ENCODE results near the gene MYBPC3.
"Not testable (repeated sequence)": the region's sequence is repeated elsewhere in the genome, so short reads cannot be mapped to it uniquely, and the experiment has no call there.

The MYBPC3 gene

DNA sequence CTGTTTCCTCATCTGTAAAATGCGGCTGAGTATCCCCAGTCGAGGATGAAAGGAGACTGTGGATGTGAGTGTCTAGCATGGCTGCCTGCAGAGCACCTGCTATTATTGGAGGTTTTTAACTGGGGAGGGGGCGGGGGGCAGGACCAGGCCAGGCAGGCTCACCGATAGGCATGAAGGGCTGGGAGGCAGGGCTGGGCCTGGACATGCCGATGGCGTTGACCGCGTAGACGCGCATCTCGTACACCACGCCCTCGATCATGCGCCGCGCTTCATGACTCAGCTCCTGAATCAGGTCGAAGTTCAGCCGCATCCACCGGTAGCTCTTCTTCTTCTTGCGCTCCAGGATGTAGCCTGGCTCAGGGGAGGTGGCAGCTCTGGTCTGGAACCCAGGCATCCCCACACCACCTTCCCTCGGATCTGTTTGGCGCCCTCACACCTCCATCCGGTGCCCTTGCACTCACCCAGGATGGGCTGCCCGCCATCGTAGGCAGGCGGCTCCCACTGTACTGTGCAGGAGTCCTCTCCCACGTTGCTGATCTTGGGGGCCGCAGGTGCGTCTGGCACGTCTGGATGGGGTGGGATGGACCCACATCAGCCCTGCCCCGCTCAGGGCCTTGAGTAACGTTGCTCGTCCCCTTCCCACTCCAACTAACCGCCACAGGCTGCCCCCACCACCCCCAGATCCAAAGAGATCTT is 15.1 kb downstream of the MYBPC3 start:
- DNase-seq (ENCODE audit: low spot score), result no peak

DNA sequence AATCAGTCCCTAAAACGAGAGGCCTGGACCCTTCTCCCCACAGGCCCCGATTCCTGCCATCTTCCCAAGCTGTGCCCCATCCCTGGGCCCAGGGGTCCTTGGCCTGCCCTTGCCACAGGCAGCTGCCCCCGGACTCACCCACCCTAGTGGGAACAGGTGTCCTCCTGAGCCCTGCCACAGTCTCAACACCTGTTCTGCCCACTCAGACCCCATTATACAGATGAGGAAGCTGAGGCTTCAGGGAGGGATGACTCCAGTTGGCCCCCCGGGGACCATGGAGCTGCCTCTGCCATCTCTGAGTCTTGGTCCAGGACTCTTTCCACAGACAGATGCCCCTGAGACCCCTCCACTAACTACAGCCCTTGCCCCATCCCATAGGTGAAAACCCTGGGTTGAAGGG is 15.9 kb downstream of the MYBPC3 start:
- DNase-seq (ENCODE audit: low spot score), result no peak

DNA sequence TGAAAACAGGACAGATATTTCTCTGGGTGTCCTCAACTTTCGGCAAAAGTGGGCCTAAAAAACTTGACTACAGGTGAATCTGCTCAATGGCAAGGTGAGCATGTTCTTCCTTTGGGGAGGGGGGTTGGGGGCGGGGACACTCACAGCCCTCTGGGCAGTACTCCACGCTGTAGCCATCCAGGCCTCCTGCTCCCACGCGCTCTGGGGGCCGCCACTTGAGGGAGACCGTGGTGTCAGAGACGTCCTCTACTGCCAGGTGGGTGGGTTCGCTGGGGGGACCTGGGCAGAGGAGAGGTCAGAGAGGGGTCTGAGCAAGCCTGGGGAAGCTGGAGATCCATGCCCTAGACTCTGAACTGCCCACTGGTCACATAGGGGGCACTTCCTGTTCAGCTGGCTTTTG is 16.8 kb downstream of the MYBPC3 start:
- DNase-seq (ENCODE audit: low spot score), result no peak

DNA sequence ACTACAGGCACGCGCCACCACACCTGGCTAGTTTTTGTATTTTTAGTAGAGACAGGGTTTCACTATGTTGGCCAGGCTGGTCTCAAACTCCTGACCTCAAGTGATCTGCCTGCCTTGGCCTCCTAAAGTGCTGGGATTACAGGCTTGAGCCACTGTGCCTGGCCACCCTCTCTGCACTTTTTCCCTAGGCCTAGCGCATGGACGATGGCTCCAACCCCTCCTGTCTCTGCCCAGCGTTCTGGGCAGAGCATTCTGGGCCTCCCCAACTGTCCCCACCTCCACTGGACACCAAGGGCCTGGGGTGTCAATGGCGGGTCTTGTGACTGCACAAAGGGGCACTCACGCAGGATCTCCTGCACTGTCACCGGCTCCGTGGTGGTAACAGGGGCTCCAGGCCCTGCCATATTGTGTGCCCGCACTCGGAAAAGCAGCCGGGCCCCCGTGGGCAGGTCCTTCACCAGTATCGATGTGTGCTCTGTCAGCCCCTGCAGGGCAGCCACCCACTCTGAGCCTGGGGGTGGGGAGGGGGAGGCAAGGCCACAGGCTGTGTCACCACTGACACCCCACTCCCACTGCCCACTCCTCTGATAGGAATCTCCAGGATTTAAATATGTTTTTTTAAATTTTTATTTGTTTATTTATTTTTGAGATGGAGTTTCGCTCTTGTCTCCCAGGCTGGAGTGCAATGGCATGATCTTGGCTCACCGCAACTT is 17.6 kb downstream of the MYBPC3 start:
- DNase-seq (ENCODE audit: low spot score), result not testable (repeated sequence)

DNA sequence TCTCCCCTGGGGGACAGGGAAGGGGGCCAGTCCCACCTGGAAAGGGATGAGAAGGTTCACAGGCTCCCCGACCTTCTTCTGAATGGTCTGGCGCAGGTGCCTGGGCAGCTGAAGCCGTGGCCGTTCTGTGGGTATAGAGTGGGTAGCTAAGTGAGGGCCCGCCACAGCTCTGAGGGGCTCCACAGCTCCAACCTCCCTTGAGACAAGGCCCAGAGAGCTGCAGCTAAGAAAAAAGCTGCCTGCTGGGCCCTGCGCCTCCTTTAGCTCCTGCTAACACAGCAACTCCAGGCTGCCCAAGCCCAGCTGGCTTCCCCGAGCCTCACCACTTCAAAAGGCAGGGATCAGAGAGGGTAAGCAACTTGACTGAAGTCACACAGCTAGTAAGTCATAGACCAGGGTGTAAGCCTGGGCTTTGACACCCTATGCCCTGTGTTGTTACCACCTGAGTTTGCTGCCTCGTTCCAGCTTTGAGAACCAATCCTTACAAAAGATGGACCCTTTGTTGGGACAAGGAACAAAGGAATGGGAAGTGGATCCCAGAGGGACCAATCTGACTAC is 18.5 kb downstream of the MYBPC3 start:
- DNase-seq (ENCODE audit: low spot score), result no peak

DNA sequence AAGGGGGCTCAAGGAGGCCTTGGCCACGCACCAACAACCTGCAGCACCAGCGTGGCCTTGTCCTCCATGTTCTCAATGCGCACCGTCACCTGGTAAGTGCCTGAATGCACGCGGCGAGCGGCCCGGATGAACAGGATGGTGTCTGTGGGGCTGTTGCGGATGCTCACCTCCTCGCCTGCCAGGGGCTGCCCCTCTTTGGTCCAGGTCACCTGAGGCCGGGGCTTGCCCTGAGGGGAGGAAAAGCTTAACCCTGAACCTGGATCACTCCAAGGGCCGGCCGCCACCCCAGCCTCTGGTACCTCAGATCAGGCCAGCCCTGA is 19.0 kb downstream of the MYBPC3 start:
- no peak for DNase-seq (ENCODE audit: low spot score)

DNA sequence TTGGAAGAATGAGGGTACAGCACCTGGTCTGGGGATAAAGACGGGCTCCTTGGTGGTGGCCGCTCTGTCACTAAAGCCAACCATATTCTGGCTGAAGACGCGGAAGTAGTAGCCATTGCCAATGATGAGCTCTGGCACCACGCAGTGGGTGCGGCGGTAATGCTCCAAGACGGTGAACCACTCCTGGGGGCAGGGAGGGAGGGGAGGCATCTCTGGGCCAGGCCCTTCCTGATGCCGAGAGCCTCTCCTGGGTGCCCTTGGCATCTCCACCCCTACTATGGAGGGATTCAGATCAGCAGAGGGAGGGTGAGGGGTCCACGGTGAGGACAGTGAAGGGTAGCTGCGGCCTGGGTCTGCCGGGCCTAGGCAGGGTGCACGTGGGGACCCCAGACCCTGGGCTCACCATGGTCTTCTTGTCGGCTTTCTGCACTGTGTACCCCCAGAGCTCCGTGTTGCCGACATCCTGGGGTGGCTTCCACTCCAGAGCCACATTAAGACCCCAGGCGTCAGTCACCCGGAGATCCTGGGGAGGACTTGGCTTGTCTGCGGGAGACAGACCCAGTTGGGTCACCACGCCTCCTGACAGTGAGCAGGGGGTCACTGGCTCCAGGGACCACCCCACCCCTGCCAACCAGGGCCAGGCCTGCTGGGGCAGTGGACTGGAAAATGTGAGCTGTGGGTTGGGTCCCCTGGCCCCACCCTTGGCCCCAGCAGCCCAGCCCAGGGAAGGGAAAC is 19.5 kb downstream of the MYBPC3 start:
- no peak for DNase-seq (ENCODE audit: low spot score)

DNA sequence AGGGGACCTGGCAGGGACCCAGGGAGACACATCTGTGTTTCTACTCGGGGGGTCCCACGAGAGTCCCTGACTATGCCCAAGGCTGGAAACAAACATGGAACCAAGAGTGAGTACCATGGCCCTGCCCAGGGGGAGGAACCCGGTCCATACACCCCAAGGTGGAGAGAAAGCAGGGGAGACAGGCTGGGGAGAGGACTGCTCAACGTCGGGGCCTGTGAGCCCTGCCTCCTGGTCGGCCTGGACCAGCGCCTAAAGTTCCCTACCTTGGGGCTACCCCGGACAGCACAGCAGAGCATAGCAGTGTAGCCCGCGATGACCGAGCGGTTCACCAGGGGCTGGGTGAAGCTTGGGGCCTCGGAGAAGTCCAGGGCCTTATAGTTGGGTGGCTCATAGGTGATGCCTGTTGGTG is 20.2 kb downstream of the MYBPC3 start:
- no peak for DNase-seq (ENCODE audit: low spot score)

DNA sequence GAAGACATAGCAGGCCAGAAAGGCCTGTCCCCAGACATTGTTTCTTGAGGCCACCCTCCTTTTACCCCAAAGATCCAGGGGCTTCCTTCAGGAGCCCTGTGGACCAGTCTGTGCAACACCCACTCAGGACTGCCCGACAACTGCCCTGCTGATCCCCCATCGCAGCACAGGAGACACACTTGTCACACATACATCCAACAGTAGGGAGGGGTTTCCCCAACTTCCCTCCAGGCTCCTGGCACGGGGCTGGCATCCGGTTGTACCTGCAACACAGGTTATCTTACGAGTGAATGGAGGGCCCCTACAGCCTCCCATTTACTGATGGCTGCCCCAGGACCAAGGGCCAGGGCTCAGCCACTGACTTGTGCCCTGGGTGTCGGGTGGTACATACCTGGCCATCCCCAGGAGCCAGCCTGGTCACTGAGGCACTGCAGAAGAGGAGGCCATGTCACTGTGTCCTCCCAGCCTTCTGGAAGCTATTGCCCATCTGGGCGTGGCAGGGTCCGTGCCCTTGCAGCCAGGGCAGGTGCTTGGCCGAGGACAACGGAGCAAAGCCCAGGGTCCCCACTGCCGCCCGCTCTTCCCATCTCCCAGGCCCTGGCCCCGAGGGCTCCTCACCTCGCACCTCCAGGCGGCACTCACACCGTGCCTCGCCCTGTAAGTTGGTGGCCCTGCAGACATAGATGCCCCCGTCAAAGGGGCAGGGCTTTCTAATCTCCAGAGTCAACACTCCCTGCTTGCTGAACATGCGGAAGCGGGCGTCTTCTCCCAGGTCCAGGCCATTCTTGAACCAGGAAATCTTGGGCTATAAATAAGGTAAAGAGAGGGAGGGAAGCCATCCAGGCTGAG is 20.8 kb downstream of the MYBPC3 start:
- no peak for DNase-seq (ENCODE audit: low spot score)

DNA sequence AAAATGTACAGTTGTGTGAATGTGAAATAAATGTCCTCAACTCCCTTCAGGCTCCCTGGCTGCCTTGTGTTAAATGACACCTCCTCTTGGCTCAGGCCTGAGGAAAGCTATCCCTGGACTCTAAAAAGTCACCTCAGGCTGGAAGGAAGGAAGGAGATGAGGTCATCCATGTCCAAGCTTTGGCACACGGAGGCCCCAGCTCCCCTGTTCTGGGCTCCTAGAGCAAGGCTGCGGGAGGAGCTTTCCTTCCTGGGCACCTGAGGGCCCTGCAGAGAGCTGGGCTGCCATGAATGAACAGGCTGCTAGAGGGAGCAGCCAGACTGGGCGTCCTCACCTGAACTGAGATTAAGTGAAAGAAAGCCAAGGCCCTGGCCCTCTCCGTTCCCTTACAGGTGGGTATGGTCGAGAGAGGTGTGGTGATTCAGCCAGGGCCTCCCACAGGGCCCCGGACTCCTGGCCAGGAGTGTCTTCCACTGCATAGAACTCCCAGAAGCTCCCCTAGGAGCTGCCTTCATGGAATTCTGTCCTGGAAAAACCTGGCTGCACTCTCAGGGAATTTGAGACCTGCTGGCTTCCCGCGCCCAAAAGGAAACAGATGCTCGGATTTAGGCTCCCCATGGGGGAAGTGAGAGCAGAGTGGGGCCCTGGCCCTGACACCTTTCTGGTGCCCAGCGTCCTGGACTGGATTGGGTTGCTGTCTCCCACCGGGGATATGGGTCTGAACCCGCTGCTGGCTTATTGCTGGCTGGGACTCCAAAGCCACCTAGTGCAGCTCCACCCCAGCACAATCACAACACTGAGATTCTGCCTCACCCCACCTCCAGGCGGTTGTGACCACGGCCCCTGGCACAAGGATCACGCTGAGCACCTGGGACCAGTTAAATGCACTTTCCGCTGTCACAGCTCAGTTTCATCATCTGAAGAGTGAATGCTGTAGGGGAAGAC is 22.2 kb downstream of the MYBPC3 start:
- DNase-seq (ENCODE audit: low spot score), result no peak

DNA sequence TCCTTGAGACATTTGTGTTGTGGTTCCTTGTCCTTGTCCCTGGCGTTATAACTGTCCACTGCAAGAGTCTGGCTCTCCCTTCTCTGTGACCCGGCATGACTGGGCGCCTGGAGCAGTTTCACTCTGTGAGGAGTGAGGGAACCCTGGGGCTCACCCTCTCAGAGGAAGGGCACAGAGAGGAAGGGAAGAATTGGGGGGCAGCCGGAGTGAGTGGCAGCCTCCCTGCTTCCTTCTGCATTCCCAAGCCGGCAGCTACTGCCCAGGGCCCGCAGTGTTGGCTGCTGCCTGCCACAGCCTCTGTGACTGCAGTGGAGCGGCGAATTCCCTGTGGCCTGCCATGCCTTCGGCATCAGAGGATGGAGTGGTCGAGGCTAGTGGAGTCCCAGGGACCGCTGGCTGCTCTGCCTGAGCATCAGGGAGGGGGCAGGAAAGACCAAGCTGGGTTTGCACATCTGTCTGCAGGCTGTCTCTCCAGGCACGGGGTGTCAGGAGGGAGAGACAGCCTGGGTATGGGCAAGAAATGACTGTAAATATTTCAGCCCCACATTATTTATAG is 23.0 kb downstream of the MYBPC3 start:
- no peak for DNase-seq (ENCODE audit: low spot score)

DNA sequence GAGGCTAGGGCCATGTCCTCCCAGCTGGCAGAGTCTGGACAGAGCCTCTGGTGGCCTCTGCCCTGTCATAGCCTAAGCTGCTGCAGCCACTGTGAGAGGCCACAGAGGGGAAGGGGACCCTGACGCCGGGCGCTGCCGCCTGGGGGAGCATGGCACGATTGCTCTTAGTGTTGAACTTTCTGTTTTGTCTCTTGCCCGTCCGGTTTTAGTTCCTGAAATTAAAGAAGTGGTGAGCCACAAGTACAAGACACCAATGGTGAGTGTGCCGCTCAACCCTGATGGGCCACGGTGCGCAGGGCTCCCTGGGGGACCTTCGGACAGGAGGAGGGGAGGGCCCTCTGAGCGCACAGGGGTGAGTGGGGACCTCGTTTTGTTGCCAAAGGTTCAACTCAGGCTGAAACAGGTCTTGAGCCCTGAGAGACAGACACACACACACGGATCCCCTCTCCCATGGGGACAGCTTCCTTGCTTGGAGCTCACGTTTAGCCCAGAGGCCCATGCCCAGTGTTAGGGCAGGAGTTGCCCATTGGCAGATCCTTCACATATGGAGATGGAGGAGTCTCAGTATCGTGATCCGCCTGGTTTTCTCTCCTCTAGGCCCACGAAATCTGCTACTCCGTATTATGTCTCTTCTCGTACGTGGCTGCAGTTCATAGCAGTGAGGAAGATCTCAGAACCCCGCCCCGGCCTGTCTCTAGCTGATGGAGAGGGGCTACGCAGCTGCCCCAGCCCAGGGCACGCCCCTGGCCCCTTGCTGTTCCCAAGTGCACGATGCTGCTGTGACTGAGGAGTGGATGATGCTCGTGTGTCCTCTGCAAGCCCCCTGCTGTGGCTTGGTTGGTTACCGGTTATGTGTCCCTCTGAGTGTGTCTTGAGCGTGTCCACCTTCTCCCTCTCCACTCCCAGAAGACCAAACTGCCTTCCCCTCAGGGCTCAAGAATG is 23.8 kb downstream of the MYBPC3 start:
- DNase-seq (ENCODE audit: low spot score), result no peak

DNA sequence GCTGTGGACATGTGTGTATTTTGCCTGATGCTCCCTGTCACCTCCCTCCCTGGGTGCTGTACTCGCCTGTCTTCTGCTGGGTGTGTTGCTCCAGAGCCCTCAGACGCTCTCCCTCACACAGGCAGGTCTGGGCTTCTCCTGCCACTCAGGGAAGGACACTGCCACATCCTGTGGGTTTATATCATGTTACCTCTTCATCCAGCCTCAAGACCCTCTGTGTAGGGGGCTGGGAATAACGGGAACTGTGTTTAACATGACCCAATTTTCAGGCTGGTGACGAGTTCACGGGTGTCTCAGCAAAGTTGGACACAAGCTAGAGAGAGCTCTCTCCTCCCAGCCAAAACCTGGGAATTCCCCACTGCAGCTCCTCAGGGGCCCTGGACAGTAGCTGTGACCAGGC is 24.6 kb downstream of the MYBPC3 start:
- no peak for DNase-seq (ENCODE audit: low spot score)

DNA sequence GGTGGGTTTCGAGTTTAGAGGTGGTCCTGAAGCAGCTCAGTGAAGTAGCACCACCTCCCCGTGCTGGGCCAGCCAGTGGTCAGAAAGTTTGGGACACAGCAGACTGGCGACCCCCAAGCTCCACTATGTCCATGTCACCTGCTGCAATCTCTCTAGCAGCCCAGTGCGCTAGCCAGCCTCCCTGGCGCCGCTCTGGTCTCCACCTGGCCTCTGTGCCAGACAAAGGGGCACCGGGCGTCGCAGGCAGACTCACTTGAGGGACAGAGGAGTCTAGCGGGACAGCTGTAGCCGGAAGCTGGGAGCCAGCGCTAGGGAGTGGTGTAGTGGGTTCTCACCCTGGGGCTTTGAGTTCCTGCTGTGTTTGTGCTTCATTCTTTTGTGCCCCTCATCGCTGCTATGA is 25.5 kb downstream of the MYBPC3 start:
- no peak for DNase-seq (ENCODE audit: low spot score)

DNA sequence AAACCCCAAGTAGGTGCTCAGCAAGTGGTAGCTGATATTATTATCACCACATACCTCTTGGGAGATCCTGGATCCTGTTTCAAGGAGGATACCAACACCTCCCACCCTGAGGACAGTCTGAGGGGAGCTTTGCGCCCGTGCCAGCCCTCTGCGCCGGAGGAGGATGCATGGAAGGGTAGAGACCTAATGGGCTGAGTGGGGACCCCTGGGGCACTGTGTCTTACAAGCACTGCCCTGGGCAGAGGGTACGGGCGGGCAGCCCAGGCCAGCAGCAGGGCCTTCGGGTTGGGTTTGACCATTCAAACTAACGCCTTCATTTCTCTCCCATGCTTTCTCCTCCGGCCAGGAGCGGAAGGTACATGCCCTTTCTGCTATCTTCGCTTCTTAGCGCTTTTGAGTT is 26.3 kb downstream of the MYBPC3 start:
- no peak for DNase-seq (ENCODE audit: low spot score)

DNA sequence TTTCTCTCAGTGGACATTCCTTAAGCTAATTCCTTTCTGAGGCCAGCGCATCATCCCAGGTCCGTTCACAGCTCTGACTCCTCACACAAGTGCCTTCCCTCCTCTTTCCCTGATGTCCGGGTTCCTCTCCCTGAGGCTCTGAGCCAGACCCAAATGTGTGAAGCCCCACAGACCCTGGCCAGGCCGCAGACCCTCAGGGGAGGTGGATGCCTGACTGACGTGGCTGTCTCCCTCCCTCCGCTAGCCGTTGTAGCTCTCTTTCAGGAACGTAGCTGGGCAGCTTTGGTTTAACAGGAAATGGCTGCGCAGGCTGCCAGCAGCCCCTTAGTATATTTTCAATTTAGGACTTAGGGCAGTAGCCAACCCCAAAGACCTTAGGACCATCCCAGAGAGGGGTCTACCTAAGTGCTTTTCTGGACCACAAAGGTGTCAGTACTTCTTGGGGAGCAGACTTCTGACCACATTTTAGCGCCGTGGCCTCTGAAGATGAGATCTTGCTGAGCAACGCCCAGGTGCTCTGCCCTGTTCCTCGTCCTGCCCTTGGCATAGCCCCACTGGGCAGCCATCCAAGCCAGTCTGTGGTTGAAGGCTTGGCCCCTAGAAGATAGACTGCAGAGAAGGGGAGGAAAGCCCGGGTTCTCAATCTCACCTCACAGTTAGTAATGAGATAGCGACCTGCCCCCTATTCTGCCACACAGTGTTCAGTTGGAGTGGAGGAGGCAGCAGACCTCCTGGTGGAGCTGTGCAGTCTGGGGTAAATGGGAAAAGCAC is 27.0 kb downstream of the MYBPC3 start:
- DNase-seq (ENCODE audit: low spot score), result no peak

DNA sequence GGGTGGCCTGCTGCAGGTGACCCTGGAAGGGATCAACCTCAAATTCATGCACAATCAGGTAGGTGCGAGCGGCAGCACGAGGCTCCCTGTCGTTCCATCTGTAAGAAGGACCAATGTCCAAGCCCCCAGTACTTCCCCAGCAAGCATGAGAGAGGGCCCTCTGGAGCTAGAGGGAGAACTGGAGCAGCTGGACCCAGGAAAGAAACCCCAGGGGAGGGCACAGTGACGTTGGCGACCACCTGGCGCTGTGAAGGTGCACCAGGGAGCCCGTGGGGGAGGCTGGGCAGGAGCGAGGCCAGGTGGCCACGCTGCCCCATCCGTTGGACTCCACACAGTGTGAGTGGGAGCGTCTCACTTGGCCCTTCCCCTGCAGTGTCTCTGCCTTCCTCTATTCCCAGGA is 28.0 kb downstream of the MYBPC3 start:
- no peak for DNase-seq (ENCODE audit: low spot score)

DNA sequence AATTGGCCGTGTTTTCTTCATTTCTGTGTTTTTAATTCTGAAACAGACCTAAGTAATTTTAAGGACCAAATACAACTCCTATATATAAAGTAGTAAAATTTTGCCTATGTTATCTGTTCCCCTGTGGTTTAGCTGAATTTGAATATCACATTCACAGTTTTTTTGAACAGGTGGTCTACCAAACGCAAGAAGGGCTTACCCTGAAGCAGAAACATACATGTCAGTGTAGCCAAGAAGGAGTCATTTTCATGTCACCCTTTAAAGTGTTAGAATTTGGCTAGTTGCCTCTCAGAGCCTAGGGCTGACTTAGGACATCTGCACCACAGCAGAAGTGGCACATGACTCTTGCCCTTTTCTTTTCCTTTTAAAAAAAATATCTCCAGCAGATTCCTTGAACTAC is 34.3 kb downstream of the MYBPC3 start:
- no peak for DNase-seq (ENCODE audit: low spot score)
